HepG2 (cell line): ENCODE measurements around the gene TSHZ2. TPM values are rescaled to one million over a fixed set of nuclear protein-coding genes. Genes with fewer than 3 reads are reported as not detected.

Source experiments
- DZIP1 ChIP-seq: sonication (generic); formaldehyde crosslinking; IDR thresholded peaks from 2 replicates; pipeline ENCODE4 v1.5.0; 2020; ENCODE audit warnings: mild to moderate bottlenecking, missing genetic modification reagents
- FUBP1 ChIP-seq: sonication (generic); formaldehyde crosslinking; IDR thresholded peaks from 2 replicates; pipeline ENCODE4 v1.5.1; 2020; ENCODE audit warnings: missing genetic modification reagents, mild to moderate bottlenecking, borderline replicate concordance
- HNRNPLL ChIP-seq: fragments of 200-400 bp; formaldehyde crosslinking; IDR thresholded peaks from 2 replicates; pipeline ENCODE4 v1.6.1; 2017; ENCODE audit warnings: mild to moderate bottlenecking, low read depth, low read length; ENCODE audit not compliant: poor library complexity, severe bottlenecking
- NCOR1 ChIP-seq: fragments of 200-600 bp; sonication (generic); IDR thresholded peaks from 2 replicates; pipeline ENCODE4 v1.7.0; 2017; ENCODE audit warnings: antibody characterized with exemption, low read length, borderline replicate concordance
- POLR2AphosphoS2 ChIP-seq: IDR thresholded peaks from 2 replicates; pipeline ENCODE4 v1.6.1; 2011; ENCODE audit warnings: low read depth, low read length, improper control_type of control experiment
- PREB ChIP-seq: sonication (generic); formaldehyde crosslinking; IDR thresholded peaks from 2 replicates; pipeline ENCODE4 v1.4.0; 2020; ENCODE audit warnings: missing genetic modification reagents
- RNF219 ChIP-seq: sonication (generic); formaldehyde crosslinking; IDR thresholded peaks from 2 replicates; pipeline ENCODE4 v1.5.0; 2020; ENCODE audit warnings: mild to moderate bottlenecking, missing genetic modification reagents
- TFE3 ChIP-seq: IDR thresholded peaks from 2 replicates; pipeline ENCODE4 v1.6.1; 2016
- THAP9 ChIP-seq: sonication (generic); formaldehyde crosslinking; IDR thresholded peaks from 2 replicates; pipeline ENCODE4; 2020; ENCODE audit warnings: missing genetic modification reagents, mild to moderate bottlenecking, borderline replicate concordance
- THRA ChIP-seq: sonication (generic); formaldehyde crosslinking; IDR thresholded peaks from 2 replicates; pipeline ENCODE4 v1.4.0; 2020; ENCODE audit warnings: missing genetic modification reagents, borderline replicate concordance
- ZNF484 ChIP-seq: sonication (generic); formaldehyde crosslinking; IDR thresholded peaks from 2 replicates; pipeline ENCODE4 v1.5.1; 2020; ENCODE audit warnings: mild to moderate bottlenecking, low read depth, missing genetic modification reagents, borderline replicate concordance
- polyA plus RNA-seq, 8 experiments: library from polyadenylated mRNA; depleted of rRNA in 3 of 8; stranded (reverse) in 7 of 8; unstranded in 1 of 8; fragments of >200 nt; fragmentation: Illumina TruSeq in 4 of 8; extraction: Trizol in 4 of 8; gene quantifications; 2 replicates each; pipeline versions ENCODE4 v1.2.1 to v1.2.3, GENCODE V29; 2011 to 2016; ENCODE audit warnings: low read depth in 4 of 8, missing spikeins in 1 of 8, mixed read lengths in 1 of 8; ENCODE audit not compliant: insufficient read depth in 1 of 8
- total RNA-seq, 5 experiments: library from RNA; depleted of rRNA; stranded (reverse); fragments of >200 nt; fragmentation: Illumina TruSeq; extraction: Trizol; gene quantifications; 2 replicates each; pipeline ENCODE4 v1.2.3, GENCODE V29; 2016; ENCODE audit warnings: low read depth in 1 of 5

TSHZ2 gene
- total and polyA plus RNA-seq, 2 of the 13 experiments (the other 11 are each of a cell fraction or from before 2014, with no cell fraction given): 0.01 TPM; not detected in 1

GRCh38 chr20:52924411-52925271 lies 47.5 kb upstream of the TSHZ2 start (continued):
- TF ChIP-seq THAP9 (no peak), ZNF484 (CRISPR knock-in tag) (no peak), DZIP1 (CRISPR knock-in tag) (no peak), HNRNPLL (no peak), FUBP1 (CRISPR knock-in tag) (no peak), THRA (CRISPR knock-in tag) (peak; percentile 95), PREB (CRISPR knock-in tag) (no peak), NCOR1 (peak; percentile 76; the same call in 1 of the 2 replicates), POLR2AphosphoS2 (no peak), RNF219 (CRISPR knock-in tag) (no peak), TFE3 (CRISPR knock-in tag) (peak; percentile 79)
